ENCODE data around the gene BLOC1S4. TPM values are rescaled to one million over a fixed set of nuclear protein-coding genes. Genes with fewer than 3 reads are reported as not detected.

Gene BLOC1S4
- total RNA-seq, 1 donor from 2014 or later: 15.5 TPM

- H3K4me1 Mint-ChIP-seq (ENCODE audit: low read depth): peaks cover 30% of the 10 kb centered on the region
- no peak for DNase-seq (ENCODE audit: low spot score)
- H3K4me3 Mint-ChIP-seq (ENCODE audit: unreplicated experiment): no peak overlapping the region
- no peak for TF ChIP-seq CTCF (IDR thresholded peaks at IDR 0.05)
- H3K9me3 Mint-ChIP-seq (ENCODE audit: low read depth): no peaks in the 10 kb centered on the region
- H3K27ac Mint-ChIP-seq (ENCODE audit: unreplicated experiment): no peak overlapping the region
- H3K36me3 Mint-ChIP-seq (ENCODE audit: low read depth): no peaks in the 10 kb centered on the region
- H3K27me3 Mint-ChIP-seq (ENCODE audit: low read depth): no peaks in the 10 kb centered on the region
These were observed 32.3 kb downstream of the BLOC1S4 start for GRCh38 chr4:6748286-6748685.

DNA sequence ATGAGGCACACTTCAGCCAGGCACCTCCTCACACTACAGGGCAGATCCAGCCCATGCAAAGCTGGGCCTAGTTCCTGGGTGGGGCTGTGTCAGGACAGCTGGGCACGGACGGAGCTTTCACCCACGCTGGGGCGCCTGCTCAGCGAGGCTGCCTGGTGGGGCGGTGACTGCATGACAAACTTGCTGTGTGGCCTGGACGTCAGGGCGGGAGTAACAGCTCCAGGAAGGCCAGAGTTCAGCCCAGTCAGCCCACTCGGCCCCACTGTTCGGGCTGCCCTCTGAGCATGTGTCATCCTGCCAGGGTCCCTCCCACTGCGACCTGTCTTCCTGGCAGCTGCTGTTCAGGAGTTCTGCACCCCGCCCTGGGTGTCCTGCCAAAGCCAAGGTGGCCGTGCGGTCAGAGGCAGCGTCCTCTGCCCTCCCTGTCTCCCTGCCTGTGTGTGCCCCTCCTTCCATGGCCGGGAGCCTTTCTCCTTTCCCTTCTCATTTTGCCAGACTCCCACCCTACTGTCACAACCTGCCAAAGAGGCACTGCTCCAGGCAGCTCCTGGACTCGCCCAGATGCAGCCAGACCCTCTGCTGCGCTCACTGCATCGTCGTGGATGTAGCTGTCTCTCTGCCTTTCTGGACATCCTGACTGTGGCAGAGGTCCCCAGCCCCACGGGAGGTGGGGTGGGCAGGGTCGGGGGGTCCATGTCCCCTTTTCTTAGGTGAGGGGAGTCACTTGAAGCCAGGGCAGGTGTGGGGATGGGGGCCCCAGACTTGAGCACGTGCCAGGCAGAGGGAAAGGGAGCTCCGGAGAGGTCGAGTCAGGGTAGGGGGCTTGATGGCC lies 33.6 kb downstream of the BLOC1S4 start:
- H3K4me1 Mint-ChIP-seq (ENCODE audit: low read depth): peaks cover 27% of the 10 kb centered on the region
- no peak overlapping the region for H3K4me3 Mint-ChIP-seq (ENCODE audit: unreplicated experiment)
- no peaks in the 10 kb centered on the region for H3K9me3 Mint-ChIP-seq (ENCODE audit: low read depth)
- no peak for TF ChIP-seq CTCF (IDR thresholded peaks at IDR 0.05)
- H3K36me3 Mint-ChIP-seq (ENCODE audit: low read depth): no peaks in the 10 kb centered on the region
- no peak overlapping the region for H3K27ac Mint-ChIP-seq (ENCODE audit: unreplicated experiment)
- no peaks in the 10 kb centered on the region for H3K27me3 Mint-ChIP-seq (ENCODE audit: low read depth)
- DNase-seq (ENCODE audit: low spot score): peak; percentile 84

GRCh38 chr4:6750286-6751221 lies 34.6 kb downstream of the BLOC1S4 start:
- TF ChIP-seq CTCF (IDR thresholded peaks at IDR 0.05): no peak
- no peaks in the 10 kb centered on the region for H3K9me3 Mint-ChIP-seq (ENCODE audit: low read depth)
- DNase-seq (ENCODE audit: low spot score): peak; percentile 33
- no peaks in the 10 kb centered on the region for H3K27me3 Mint-ChIP-seq (ENCODE audit: low read depth)
- H3K4me3 Mint-ChIP-seq (ENCODE audit: unreplicated experiment): no peak overlapping the region
- H3K36me3 Mint-ChIP-seq (ENCODE audit: low read depth): no peaks in the 10 kb centered on the region
- H3K27ac Mint-ChIP-seq (ENCODE audit: unreplicated experiment): no peak overlapping the region
- H3K4me1 Mint-ChIP-seq (ENCODE audit: low read depth): peaks cover 27% of the 10 kb centered on the region

DNA sequence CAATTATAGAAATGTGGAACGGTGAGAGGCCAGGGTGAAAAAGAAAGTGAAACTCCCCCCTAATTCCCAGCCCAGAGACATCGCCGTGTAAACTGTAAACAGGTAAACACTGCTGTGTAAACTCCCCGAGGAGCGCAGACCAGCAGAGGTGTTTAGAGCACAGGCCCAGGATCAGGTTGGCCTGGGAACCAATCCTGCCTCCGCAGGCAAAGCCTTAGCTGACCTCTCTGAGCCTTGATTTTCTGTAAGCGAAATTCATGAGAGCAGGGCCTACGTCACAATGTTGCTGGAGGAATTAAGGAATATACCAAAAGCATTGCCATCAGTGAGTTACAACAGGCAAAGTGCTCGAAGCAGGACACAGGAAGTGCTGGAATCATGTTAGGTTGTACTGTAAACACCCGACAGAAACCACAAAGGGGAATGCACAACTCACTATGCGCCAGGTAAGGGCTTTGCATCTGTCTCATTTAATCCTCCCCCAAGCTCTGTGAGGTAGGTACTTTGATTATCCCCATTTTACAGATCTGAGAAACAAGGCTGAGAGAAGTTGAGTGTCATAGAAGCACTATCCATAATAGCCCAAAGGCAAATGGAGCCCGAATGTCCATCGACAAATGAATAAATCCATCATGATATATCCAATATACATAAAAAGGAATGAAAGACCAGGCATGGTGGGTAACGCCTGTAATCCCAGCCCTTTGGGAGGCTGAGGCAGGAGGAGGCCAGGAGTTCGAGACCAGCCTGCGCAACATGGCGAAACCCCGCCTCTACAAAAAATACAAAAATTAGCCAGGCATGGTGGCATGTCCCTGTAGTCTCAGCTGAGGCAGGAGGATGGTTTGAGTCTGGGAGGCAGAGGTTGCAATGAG lies 35.9 kb downstream of the BLOC1S4 start:
- no peaks in the 10 kb centered on the region for H3K9me3 Mint-ChIP-seq (ENCODE audit: low read depth)
- H3K27ac Mint-ChIP-seq (ENCODE audit: unreplicated experiment): no peak overlapping the region
- no peak overlapping the region for H3K4me3 Mint-ChIP-seq (ENCODE audit: unreplicated experiment)
- H3K27me3 Mint-ChIP-seq (ENCODE audit: low read depth): no peaks in the 10 kb centered on the region
- no peak for DNase-seq (ENCODE audit: low spot score)
- H3K4me1 Mint-ChIP-seq (ENCODE audit: low read depth): peaks cover 25% of the 10 kb centered on the region
- no peaks in the 10 kb centered on the region for H3K36me3 Mint-ChIP-seq (ENCODE audit: low read depth)
- no peak for TF ChIP-seq CTCF (IDR thresholded peaks at IDR 0.05)

Measured in chondrocyte (in vitro differentiated cells).